HG02938 (cell line): ENCODE measurements around the gene MCM3AP.
"Not testable (repeated sequence)": the region's sequence is repeated elsewhere in the genome, so short reads cannot be mapped to it uniquely, and the experiment has no call there.

Experiments used
- ATAC-seq: cut with Tn5 transposase; IDR thresholded peaks from one replicate; pipeline ENCODE4 v1.9.1; 2021; ENCODE audit warnings: mild to moderate bottlenecking, moderate library complexity; ENCODE audit not compliant: unreplicated experiment

MCM3AP gene

DNA sequence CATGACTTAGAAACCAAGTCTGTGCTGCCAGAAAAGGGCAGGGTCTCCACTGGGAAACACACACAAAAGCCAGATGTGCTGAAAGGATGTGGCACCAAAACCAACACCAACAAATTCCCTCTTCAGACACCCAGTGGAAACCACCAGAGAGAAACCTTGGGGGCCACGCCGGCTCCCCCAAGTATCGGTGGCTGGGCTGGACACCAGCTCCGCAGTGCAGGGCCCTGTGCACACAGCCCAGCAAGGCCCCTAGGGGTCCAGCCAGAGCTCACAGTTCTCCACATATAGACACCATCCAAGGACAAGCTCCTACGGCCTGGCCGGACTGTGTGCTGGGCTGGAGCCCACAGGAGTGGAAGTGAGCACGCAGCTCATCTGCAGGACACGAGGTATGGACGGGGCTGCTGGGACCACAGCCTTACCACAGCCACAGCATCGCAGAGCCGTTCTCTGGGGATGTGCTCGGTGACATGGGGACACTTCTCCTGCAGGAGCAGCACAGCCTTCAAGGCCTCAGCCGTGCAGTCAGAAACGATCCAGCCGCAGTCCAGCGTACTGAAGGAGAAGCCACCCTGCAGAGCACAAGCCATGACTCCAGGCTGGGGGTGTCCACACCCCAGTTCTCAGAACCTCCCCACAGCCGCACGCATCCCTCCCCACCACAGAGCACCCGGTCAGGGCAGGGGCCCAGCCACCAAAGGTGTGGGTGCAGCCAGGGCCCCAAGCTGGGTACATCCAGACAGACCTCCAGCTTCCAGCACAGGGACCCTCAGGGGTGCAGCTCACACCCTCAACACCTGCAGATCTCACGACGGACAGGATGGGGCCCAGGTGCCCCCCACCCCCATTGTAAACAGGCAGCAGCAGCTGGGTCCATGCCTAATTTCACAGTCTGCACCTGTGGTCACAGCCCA is 78.1 kb downstream of the MCM3AP start:
- no peak for ATAC-seq

GRCh38 chr21:46206163-46207005 is 79.0 kb downstream of the MCM3AP start:
- ATAC-seq = no peak

DNA sequence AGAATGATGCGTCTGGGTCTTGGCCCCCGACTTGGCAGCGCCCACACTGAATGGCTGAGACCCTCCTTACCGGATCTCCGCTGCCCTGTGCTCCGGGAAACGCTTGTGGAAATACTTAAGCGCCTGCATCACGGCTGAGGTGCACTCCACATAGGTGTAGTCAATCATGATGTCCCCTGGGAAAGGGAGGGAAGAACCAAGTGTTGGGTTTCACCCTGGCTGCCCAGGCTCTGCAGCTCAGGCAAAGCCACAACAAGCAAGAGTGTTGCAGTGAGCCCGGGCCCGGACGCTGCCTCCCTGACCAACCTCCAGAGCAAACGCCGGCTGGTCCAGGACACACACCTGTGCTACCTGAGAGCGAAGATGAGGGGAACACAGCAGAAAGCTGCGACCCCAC is 79.6 kb downstream of the MCM3AP start:
- ATAC-seq = no peak

- ATAC-seq = no peak
Measured at GRCh38 chr21:46205166-46205565, 80.2 kb downstream of the MCM3AP start.

- ATAC-seq = no peak
Measured at GRCh38 chr21:46203203-46203600, 82.2 kb downstream of the MCM3AP start.

DNA sequence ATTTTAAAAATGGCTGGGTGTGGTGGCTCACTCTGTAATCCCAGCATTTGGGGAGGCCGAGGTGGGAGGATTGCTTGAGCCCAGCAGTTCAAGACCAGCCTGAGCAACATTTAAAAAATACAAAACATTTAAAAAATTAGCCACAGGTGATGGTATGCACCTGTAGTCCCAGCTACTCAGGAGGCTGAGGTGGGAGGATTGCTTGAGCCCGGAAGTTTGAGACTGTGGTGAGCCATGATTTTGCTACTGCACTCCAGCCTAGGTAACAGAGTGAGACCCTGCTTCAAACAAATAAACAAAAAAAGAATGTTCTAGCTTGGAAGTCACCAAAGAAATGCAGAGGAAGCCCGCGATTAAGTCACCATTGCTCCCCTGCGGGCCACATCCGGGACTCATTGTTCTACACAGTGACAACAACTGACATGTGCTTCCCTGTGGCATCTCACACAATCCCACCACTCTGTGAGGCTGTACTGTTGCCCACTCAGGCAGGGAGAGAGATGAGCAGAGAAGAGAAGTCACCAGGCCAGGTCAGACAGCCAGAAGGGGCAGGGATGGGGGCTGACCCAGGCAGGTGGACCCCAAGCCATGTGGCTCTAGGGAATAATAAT is 82.7 kb downstream of the MCM3AP start:
- no peak for ATAC-seq

DNA sequence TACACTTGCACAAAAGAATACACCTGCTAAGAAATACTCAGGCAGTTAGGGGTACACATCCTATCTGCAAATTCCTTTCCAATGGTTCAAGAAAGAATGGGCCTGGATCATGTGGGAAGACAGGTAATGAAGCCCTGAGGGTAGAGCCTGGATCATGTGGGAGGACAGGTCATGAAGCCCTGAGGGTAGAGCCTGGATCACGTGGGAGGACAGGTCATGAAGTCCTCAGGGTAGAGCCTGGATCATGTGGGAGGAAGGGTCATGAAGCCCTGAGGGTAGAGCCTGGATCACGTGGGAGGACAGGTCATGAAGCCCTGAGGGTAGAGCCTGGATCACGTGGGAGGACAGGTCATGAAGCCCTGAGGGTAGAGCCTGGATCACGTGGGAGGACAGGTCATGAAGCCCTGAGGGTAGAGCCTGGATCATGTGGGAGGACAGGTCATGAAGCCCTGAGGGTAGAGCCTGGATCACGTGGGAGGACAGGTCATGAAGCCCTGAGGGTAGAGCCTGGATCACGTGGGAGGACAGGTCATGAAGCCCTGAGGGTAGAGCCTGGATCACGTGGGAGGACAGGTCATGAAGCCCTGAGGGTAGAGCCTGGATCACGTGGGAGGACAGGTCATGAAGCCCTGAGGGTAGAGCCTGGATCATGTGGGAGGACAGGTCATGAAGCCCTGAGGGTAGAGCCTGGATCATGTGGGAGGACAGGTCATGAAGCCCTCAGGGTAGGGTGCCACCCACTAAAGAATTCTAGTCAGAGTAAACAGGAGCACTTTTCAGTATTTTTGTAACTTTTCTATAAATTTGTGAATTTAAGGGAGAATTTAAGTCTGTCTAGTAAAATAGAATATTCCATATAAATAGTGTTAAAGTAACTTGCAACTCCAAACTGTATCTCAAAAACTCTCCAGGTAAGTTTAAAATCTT is 84.3 kb downstream of the MCM3AP start:
- not testable (repeated sequence) for ATAC-seq

DNA sequence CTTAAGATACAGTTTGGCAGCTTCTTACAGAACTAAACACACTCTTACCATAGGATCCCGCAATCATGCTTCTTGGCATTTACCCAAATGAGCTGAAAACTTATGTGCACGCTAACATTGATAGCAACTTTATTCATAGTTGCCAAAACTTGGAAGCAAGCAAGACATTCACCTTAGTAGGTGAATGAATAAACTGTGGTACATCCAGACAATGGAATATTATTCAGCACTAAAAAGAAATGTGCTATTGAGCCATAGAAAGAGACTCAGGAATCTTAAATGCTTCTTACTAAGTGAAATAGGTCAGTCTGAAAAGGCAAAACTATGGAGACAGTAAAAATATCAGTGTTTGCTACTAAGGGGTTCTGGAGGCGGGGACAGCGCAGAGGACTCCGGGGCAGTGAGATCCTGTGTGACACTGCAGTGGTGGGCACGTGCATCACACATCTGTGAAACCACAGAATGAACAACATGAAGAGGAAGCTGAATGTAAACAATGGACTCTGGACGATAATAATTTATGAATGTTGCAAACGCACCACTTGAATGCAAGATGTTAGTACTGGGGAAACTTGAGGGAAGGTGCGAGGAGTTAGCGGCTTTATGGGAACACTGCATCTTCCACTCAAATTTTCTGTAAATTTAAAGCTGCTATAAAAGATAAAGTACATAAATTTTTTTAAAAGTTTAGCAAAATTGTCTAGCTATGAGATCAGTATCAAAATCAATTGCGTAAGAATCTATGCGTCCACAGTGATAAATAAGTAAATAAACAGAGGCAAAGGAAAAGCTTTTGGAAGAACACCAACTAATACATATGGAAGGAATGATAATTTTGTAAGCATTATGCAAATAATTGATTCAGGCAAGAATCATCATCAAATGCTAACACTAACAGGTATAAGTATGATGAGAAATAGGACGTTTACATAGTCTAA is 85.7 kb downstream of the MCM3AP start:
- ATAC-seq = no peak

GRCh38 chr21:46196733-46197132 is 88.7 kb downstream of the MCM3AP start:
- ATAC-seq = no peak

- ATAC-seq = no peak
Measured at GRCh38 chr21:46195595-46196195, 89.7 kb downstream of the MCM3AP start.

DNA sequence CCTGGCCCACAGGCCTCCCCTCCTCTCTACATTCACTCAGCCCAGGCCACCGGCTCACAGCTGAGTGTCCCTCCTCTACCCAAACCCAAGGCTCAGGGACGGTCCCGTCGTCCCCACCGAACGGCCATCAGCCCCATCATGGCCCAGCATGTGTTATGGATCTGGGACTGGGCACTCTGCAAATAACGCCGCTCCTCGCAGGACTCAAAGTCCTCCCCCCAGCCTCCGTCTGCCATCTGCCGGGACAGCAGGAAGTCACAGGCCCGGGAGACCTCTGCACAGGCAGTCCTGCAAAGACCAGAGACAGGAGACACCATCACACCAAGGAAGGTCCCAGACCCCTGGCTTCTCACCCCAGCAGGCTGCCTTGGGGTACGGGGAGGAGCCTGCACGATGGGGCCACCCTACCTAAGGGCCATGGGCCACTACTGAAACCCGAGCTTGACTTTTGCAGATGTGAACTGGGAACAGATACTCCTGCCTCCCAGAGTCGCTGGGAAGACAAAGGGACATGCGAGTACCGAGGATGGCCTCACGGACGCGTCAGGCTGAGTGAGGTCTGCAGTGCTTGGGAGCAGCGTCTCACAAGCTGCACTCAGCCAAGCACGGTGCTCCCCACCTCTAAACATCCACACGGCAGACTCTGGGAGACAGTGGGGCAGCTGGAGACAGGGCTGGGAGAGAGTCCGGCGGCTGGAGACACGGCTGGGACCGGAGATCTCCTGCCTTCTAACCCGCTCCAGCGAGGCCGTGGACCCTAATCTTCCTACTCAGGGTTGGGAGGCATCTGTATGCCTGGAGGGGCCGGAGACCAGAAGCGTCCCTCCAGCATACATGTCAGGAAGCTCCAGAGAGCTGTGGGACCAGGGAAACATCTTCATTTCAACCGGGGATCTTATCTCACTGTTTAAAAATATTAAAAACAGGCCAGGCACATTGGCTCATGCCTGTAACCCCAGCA is 90.8 kb downstream of the MCM3AP start:
- ATAC-seq = no peak

DNA sequence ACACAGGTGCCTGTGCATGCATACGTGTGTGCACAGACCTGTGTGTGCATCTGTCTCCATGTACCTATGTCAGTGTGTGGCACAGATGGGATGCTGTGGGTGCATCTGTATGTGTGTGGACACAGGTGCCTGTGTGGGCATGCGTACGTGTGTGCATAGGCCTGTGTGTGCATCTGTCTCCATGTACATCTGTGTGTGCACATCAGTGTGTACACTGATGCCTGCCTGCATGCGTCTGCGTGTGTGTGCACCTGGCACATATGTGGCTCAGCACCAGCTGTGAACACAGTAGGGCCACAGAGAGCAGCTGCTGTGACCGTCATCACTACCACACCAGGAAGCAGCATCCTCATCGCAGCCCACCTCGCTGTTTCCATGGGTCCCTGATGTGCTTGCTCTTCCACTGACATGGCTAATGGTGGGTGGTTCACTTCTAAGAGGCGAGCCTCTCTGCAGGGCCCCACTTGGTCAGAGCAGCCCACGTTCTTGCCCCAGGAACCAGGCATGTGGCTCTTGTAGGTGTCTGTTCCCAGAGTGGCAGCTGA is 91.5 kb downstream of the MCM3AP start:
- ATAC-seq = no peak

DNA sequence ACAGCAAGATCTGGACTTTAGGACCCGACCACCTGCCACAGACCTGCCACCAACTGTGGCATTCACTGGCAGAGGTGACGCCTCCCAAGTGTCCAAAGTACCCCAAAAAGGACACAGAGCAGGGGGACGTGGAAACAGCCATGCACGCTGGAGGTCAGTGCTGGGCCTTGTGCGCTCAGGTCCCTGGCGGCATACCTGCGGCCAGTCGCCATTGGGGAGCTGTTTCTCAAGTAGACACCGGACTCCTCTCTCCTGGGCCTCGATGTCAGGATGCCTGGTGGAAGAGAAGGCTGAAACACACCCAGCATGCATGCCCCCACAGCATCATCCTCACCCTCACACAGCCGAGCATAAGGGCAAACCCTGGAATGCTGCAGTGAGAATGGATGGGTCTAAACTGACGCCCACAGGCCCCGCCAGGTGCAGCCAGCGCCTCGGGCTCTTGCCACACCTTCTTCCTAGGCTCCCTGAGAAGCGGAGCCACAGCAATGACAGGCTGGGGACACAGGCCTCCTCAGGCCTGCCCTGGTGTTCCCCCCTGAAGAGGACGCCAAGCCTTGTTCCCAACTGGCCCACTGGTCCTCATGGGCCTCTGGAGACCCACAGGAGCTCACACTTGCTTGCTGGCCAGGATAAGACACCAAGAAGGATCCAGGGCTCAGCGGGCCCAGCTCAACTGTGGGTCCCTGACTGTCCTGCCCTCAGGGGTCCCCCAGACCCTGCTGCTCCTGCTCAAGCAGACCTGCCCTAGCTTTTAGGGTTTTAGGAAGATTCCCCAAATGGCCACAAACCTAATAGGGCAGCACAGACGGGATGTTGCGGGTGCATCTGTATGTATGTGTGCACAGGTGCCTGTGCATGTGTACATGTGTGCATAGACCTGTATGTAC is 93.5 kb downstream of the MCM3AP start:
- ATAC-seq = no peak

DNA sequence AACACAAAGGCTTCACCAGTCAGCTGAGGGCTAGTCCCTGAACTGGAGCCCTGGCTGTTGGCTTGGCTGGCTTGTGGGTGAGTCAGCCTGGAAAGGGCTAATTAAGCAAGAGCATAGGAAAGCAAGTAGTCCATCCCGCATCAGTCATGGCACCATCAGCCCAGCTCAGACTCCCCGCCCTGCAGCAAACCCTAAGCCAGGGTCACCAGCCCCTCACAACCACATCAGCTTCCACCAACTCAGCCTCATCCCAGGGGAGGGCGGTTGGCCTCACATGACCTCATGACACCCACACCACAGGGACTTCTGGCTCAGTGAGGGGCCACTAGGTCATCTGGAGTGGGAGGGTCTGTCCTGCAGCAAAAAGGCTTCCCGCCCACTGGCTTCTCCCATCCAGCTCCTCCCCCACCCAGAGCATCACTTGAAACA is 94.1 kb downstream of the MCM3AP start:
- no peak for ATAC-seq

DNA sequence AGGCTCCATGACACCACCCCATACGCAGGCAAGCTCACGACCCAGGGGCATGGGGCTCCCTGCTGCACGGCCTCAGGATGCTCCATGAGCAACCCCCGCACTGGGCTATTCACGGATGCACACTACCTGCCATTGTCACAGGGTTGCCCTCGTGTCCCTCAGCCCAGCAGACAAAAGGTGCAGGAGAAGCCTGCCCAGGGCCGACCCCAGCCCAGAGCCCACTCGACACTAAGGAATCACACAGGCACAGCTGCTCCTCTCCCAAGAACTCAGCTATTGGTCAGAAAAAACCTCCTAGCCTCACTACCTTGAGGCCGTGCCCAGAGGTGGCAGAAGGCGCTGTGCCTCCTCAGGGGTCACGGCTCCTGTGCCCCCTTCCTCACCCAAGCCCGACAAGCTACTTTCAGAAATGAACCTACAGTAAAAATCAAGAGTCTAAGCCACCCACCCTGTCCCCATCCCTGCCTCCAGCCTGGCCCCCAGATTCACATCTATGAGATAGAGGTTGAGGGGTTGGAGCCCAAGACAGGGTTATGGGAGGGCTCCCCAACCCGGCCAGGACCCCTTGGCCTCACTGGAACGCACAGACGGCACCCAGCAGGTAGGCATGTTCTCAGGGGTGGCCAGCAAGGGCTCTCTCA is 94.8 kb downstream of the MCM3AP start:
- no peak for ATAC-seq

GRCh38 chr21:46189959-46190490 is 95.4 kb downstream of the MCM3AP start:
- no peak for ATAC-seq
